ENCODE results near the gene PER1. TPM values are rescaled to one million over a fixed set of nuclear protein-coding genes. Genes with fewer than 3 reads are reported as not detected.

The PER1 gene
- total and polyA plus RNA-seq, 2 of the 13 experiments (the other 11 are each of a cell fraction or from before 2014, with no cell fraction given): 2.6 to 3.6 TPM

DNA sequence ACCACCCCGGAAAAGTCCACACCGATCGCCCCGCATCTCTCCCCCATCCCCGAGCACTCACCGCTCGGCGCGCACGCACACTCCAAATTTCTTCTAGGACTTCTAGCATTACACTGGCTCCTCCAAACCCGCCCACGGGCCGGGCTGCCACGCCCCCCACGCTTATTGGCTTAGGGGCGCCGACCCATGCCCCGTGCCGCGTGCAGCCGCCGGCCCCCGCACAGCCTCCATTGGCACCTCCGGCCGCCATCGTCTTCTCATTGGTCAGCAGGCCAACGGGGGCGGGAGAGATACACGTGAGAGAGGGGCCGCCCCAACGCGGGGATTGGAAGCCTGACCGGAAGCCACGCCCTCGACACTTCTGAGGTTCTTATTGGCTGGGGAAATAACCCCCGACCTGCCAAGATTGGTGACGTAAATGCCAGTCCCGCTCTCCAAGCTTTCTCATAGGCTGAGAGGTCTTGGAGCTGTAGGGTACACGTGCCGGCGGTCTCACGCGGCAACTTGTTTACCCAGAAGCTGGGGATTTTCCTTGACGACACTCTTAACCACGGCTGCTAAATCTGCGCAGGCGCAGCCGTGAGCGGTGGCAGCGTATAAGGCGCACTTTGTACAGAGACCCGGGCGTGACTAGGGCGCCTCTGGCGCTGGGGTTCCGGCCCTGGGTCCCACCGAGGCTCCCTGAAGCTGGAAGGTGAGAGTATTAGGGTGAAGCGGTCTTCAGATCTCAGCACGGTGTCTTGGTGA, 4.2 kb upstream of the PER1 start (continued):
- TF ChIP-seq NR2F6 (IDR thresholded peaks at IDR 0.05) (0 out of 2 replicates have a peak, but pooled peaks have one; percentile 6), NR2F6 (CRISPR knock-in tag; IDR thresholded peaks at IDR 0.05) (0 out of 2 replicates have a peak, but pooled peaks have one; percentile 11), ZBTB42 (CRISPR knock-in tag; IDR thresholded peaks at IDR 0.05) (no peak), ZNF318 (CRISPR knock-in tag; IDR thresholded peaks at IDR 0.05) (no peak), PCBP1 (IDR thresholded peaks at IDR 0.05; ENCODE audit: borderline replicate concordance, low read depth, low read length) (no peak), ZNF687 (CRISPR knock-in tag; IDR thresholded peaks at IDR 0.05) (peak; percentile 80), ZFP37 (CRISPR knock-in tag; IDR thresholded peaks at IDR 0.05; ENCODE audit: borderline replicate concordance) (no peak), ZNF878 (CRISPR knock-in tag; IDR thresholded peaks at IDR 0.05) (0 out of 2 replicates have a peak, but pooled peaks have one; percentile 41), ERF (CRISPR knock-in tag; IDR thresholded peaks at IDR 0.05) (0 out of 2 replicates have a peak, but pooled peaks have one; percentile 11), GATA4 (IDR thresholded peaks at IDR 0.05; ENCODE audit: borderline replicate concordance, low read depth) (0 out of 2 replicates have a peak, but pooled peaks have one; percentile 48), FOXK2 (IDR thresholded peaks at IDR 0.05) (peak; percentile 72), TBX2 (CRISPR knock-in tag; IDR thresholded peaks at IDR 0.05; ENCODE audit: borderline replicate concordance) (peak; percentile 87; the same call in 1 of the 2 replicates), ZMYM2 (CRISPR knock-in tag; IDR thresholded peaks at IDR 0.05) (no peak), ZNF713 (CRISPR knock-in tag; IDR thresholded peaks at IDR 0.05) (no peak), ZNF556 (CRISPR knock-in tag; IDR thresholded peaks at IDR 0.05; ENCODE audit: borderline replicate concordance) (no peak), ZNF619 (CRISPR knock-in tag; IDR thresholded peaks at IDR 0.05) (no peak)
- TF ChIP-seq, protein P1, sequence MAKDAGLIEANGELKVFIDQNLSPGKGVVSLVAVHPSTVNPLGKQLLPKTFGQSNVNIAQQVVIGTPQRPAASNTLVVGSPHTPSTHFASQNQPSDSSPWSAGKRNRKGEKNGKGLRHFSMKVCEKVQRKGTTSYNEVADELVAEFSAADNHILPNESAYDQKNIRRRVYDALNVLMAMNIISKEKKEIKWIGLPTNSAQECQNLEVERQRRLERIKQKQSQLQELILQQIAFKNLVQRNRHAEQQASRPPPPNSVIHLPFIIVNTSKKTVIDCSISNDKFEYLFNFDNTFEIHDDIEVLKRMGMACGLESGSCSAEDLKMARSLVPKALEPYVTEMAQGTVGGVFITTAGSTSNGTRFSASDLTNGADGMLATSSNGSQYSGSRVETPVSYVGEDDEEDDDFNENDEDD (CRISPR knock-in tag; IDR thresholded peaks at IDR 0.05; ENCODE audit: borderline replicate concordance): peak; percentile 42; the same call in 1 of the 2 replicates

Measured in HepG2 (cell line).